Body of pancreas (tissue), 4 donors: ENCODE data around the gene MCF2. TPM values are rescaled to one million over a fixed set of nuclear protein-coding genes. Genes with fewer than 3 reads are reported as not detected.

Source experiments
- ATAC-seq: fragments of 150-250 bp; one replicate; pipeline ENCODE4 v1.9.1; 2016
- DNase-seq, 4 donors: peaks; one replicate each; pipeline ENCODE4 v3.0.0-alpha.2; 2019
- H3K27ac ChIP-seq, 4 donors: fragments of 200-600 bp; sonication (generic); 1 replicate in 3 of 4; 2 replicates in 1 of 4; pipeline versions ENCODE4 v1.5.1 to v1.6.1; 2016 to 2019; ENCODE audit warnings: mild to moderate bottlenecking in 1 of 4, mixed read lengths in 1 of 4, moderate library complexity in 1 of 4
- H3K27me3 ChIP-seq, 2 donors: fragments of 200-600 bp; sonication (generic); one replicate each; pipeline ENCODE4 v1.6.0; 2016; ENCODE audit warnings: mild to moderate bottlenecking in 1 of 2
- H3K36me3 ChIP-seq, 2 donors: fragments of 200-600 bp; sonication (generic); replicated peaks in 1 of 2; 2 replicates each; pipeline ENCODE4 v1.5.1; 2016; ENCODE audit warnings: low read depth in 2 of 2; ENCODE audit not compliant: insufficient read depth in 1 of 2
- H3K4me1 ChIP-seq: fragments of 200-600 bp; sonication (generic); one replicate; pipeline ENCODE4 v1.6.0; 2016
- H3K4me3 ChIP-seq, 2 donors: fragments of 200-600 bp; sonication (generic); 1 replicate in 1 of 2; 2 replicates in 1 of 2; pipeline ENCODE4 v1.5.1; 2016 to 2019
- H3K9me3 ChIP-seq, 3 donors: fragments of 200-600 bp; sonication (generic); 1 replicate in 2 of 3; 2 replicates in 1 of 3; pipeline ENCODE4 v1.5.1; 2016
- POLR2A ChIP-seq, 3 donors: fragments of 450-650 bp; IDR thresholded peaks; one replicate each; pipeline ENCODE4 v1.6.1; 2016; ENCODE audit warnings: antibody characterized with exemption in 3 of 3, mild to moderate bottlenecking in 2 of 3
- WGBS, 2 donors: methylation state at CpG; one replicate each; pipeline ENCODE4 v1.1.5; 2017; 5-methylcytosine and 5-hydroxymethylcytosine counted together
- intact Hi-C: fragments of 100-400 bp; cut with DNase I; formaldehyde crosslinking; loops from one replicate; pipeline ENCODE4 v1.15.1; 2023
- total RNA-seq, 2 donors: library from RNA; depleted of rRNA; stranded (reverse); fragments of >200 nt; gene quantifications; one replicate each; pipeline ENCODE4 v1.1.0, GENCODE V29; 2016
- TF ChIP-seq, protein P1 (sequence below), 7 experiments: fragments of 450-650 bp in 4 of 7; fragments of 200-600 bp in 3 of 7; sonication (generic) in 3 of 7; IDR thresholded peaks; one replicate each; pipeline ENCODE4 v1.5.1; 2016 to 2019; ENCODE audit warnings: antibody characterized with exemption in 7 of 7

MCF2 gene
- total RNA-seq, 2 donors from 2014 or later, result 0.33 to 0.78 TPM

DNA sequence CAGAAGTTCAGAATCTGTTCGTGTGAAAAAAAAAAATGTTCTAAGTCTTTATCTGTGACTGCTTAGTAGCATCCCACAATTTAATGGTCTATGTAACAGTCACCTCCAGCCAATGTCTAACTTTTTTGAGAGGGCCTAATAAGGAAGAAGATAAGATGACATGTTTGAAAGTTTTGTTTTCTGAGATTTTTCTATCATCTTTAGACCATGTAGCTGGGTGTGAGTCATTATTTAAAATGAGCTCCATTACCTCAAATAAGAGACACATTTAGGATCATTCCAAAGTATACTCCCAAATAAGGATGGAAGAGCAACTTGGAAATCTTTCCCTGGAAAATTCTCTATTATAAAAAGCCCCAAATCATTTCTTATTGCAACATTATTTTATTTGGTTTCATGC, 28.2 kb upstream of the MCF2 start:
- no peak for ATAC-seq
- Histone ChIP-seq H3K4me3 (no peak overlapping the region), H3K36me3 (no peaks in the 10 kb centered on the region), H3K4me1 (no peaks in the 10 kb centered on the region), H3K27me3 (no peaks in the 10 kb centered on the region), H3K9me3 (no peaks in the 10 kb centered on the region), H3K27ac (no peak overlapping the region)
- intact Hi-C loops, result no loop called here
- no peak for DNase-seq
- TF ChIP-seq, protein P1, sequence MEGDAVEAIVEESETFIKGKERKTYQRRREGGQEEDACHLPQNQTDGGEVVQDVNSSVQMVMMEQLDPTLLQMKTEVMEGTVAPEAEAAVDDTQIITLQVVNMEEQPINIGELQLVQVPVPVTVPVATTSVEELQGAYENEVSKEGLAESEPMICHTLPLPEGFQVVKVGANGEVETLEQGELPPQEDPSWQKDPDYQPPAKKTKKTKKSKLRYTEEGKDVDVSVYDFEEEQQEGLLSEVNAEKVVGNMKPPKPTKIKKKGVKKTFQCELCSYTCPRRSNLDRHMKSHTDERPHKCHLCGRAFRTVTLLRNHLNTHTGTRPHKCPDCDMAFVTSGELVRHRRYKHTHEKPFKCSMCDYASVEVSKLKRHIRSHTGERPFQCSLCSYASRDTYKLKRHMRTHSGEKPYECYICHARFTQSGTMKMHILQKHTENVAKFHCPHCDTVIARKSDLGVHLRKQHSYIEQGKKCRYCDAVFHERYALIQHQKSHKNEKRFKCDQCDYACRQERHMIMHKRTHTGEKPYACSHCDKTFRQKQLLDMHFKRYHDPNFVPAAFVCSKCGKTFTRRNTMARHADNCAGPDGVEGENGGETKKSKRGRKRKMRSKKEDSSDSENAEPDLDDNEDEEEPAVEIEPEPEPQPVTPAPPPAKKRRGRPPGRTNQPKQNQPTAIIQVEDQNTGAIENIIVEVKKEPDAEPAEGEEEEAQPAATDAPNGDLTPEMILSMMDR (IDR thresholded peaks at IDR 0.05), result no peak
- no peak for TF ChIP-seq POLR2A (IDR thresholded peaks at IDR 0.05)
- WGBS, 2 donors, result 77 to 83% methylated on average over 1 of the region's 1 CpG

DNA sequence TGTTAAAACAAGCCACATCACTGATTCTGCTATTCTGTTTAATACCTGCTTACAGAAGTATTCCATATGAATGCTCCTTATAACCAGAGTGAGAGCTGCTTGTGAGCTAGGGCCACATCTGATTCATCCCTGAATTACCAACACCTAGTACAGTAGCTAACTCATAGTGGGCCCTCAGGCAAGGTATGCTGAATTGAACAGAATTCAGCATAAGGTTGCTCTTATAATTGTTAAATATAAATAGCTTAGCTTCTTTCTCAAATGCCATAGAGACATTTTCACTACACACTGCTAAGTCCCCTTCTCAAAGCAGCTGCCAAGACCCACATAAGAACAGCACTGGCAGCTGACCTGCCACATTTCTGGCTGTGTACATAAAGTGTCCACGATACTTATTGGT, 27.0 kb upstream of the MCF2 start:
- ATAC-seq, result no peak
- Histone ChIP-seq H3K27ac (no peak overlapping the region), H3K36me3 (no peaks in the 10 kb centered on the region), H3K4me3 (no peak overlapping the region), H3K9me3 (no peaks in the 10 kb centered on the region), H3K27me3 (no peaks in the 10 kb centered on the region), H3K4me1 (no peaks in the 10 kb centered on the region)
- no peak for TF ChIP-seq POLR2A (IDR thresholded peaks at IDR 0.05)
- TF ChIP-seq, protein P1 (IDR thresholded peaks at IDR 0.05), result no peak
- intact Hi-C loops, result no loop called here
- WGBS, 2 donors, result 100% methylated on average over 1 of the region's 1 CpG
- DNase-seq, result no peak

DNA sequence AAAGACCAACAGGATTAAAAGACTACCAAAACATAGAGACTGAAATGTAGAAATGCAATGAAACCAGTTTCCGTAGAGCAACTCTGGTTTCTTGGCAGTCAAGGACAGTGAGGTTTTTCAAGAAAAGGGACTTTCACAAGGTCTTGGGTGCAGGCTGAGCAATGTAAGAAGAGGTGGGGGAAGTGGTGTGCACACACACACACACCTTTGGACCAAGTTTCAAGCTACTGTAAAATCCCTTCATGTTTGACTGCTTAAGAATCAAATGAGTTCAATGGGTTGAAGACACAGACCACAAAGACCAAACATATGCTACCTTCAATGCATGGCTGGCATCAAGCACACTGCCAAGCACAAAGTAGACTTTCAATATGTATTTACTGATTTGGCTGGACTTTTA, 17.8 kb upstream of the MCF2 start:
- no peaks in the 10 kb centered on the region for H3K9me3 ChIP-seq
- H3K4me3 ChIP-seq, result no peak overlapping the region
- DNase-seq, result no peak
- H3K36me3 ChIP-seq, result no peaks in the 10 kb centered on the region
- H3K27ac ChIP-seq, result no peak overlapping the region
- no peaks in the 10 kb centered on the region for H3K27me3 ChIP-seq
- TF ChIP-seq, protein P1 (IDR thresholded peaks at IDR 0.05), result no peak
- no peak for TF ChIP-seq POLR2A (IDR thresholded peaks at IDR 0.05)
- WGBS, 2 donors, result 85 to 94% methylated on average over 1 of the region's 1 CpG
- intact Hi-C loops, result no loop called here
- no peaks in the 10 kb centered on the region for H3K4me1 ChIP-seq
- no peak for ATAC-seq

DNA sequence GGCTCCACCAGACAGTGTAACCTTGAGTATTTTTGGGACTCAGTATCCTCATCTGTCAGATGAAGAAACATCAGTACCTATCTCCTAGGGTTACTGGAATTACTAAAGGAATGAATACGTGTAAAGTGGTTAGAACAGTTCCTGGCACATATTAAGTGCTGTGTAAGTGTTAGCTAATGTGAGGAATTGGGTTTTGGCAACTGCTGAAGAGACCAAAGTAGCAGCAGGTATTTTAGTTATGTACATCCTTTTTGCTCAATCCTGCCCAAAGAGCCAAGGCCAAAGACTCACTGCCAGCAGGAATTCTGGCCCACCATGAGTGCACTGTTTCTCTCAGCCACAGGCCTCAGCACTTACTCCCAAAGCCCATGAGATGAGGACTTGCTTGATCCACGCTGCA, 16.7 kb upstream of the MCF2 start:
- WGBS, 2 donors, result 67 to 100% methylated on average over 1 of the region's 2 CpGs
- Histone ChIP-seq H3K4me3 (no peak overlapping the region), H3K4me1 (no peaks in the 10 kb centered on the region), H3K27ac (no peak overlapping the region), H3K27me3 (no peaks in the 10 kb centered on the region), H3K9me3 (no peaks in the 10 kb centered on the region), H3K36me3 (no peaks in the 10 kb centered on the region)
- DNase-seq, result no peak
- ATAC-seq, result no peak
- intact Hi-C loops, result no loop called here
- TF ChIP-seq POLR2A (IDR thresholded peaks at IDR 0.05), result no peak
- TF ChIP-seq, protein P1 (IDR thresholded peaks at IDR 0.05), result no peak

DNA sequence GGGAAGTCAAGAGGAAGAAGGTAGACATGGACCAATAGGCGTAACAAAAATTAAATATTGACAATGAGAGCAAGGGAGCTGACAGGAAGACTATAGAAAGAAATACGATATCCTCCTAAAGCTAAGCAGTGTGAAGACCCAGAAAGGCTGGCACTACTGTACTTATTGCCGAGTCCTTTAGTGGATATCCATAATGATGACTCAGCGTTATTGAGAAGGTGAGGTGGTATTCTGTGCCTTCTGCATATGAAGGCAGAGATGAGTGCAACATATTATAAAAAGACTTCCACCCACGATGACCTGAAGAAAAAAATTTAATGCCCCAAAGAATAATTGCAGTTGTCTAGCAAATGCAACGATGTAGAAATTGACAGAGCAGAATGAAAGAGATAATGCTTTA, 13.0 kb upstream of the MCF2 start:
- H3K27me3 ChIP-seq, result no peaks in the 10 kb centered on the region
- intact Hi-C loops, result no loop called here
- no peaks in the 10 kb centered on the region for H3K36me3 ChIP-seq
- H3K4me3 ChIP-seq, result no peak overlapping the region
- 76 to 80% methylated on average over 6 of the region's 6 CpGs for WGBS, 2 donors
- H3K27ac ChIP-seq, result no peak overlapping the region
- ATAC-seq, result no peak
- DNase-seq, result no peak
- no peak for TF ChIP-seq POLR2A (IDR thresholded peaks at IDR 0.05)
- TF ChIP-seq, protein P1 (IDR thresholded peaks at IDR 0.05), result no peak
- no peaks in the 10 kb centered on the region for H3K9me3 ChIP-seq
- H3K4me1 ChIP-seq, result no peaks in the 10 kb centered on the region
